Measurements from ENCODE around the gene ABCC4. TPM values are rescaled to one million over a fixed set of nuclear protein-coding genes. Genes with fewer than 3 reads are reported as not detected.

Gene ABCC4
- total and polyA plus RNA-seq, 8 donors, result 1.5 to 87.2 (median 29.7) TPM

- Histone ChIP-seq H3K36me3 (no peaks in the 10 kb centered on the region), H3K4me3 (no peak overlapping the region), H3K27me3 (no peaks in the 10 kb centered on the region), H3K27ac (peak overlapping the region in 4 of 5 donors; percentile 47 to 67 (median 52)), H3K9me3 (no peaks in the 10 kb centered on the region), H3K4me1 (peaks cover 0 to 8% (median 0%) of the 10 kb centered on the region in 4 donors)
- peak; percentile 56 to 91 for DNase-seq
- WGBS, 5 donors, result 33 to 55% (median 38%) methylated on average over 10 of the region's 10 CpGs
- intact Hi-C loops (cut with DNase I; ENCODE audit: low total_unique reads), result no loop called here
- TF ChIP-seq, protein P1, sequence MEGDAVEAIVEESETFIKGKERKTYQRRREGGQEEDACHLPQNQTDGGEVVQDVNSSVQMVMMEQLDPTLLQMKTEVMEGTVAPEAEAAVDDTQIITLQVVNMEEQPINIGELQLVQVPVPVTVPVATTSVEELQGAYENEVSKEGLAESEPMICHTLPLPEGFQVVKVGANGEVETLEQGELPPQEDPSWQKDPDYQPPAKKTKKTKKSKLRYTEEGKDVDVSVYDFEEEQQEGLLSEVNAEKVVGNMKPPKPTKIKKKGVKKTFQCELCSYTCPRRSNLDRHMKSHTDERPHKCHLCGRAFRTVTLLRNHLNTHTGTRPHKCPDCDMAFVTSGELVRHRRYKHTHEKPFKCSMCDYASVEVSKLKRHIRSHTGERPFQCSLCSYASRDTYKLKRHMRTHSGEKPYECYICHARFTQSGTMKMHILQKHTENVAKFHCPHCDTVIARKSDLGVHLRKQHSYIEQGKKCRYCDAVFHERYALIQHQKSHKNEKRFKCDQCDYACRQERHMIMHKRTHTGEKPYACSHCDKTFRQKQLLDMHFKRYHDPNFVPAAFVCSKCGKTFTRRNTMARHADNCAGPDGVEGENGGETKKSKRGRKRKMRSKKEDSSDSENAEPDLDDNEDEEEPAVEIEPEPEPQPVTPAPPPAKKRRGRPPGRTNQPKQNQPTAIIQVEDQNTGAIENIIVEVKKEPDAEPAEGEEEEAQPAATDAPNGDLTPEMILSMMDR (IDR thresholded peaks at IDR 0.05), result no peak
- peak in 2 of 3 donors; percentile 54 to 57 for TF ChIP-seq POLR2AphosphoS5 (IDR thresholded peaks at IDR 0.05)
These were observed 185.7 kb downstream of the ABCC4 start for GRCh38 chr13:95115525-95115924.

- Histone ChIP-seq H3K27ac (no peak overlapping the region), H3K27me3 (no peaks in the 10 kb centered on the region), H3K36me3 (no peaks in the 10 kb centered on the region), H3K4me1 (peaks cover 0 to 8% (median 0%) of the 10 kb centered on the region in 4 donors), H3K4me3 (no peak overlapping the region), H3K9me3 (no peaks in the 10 kb centered on the region)
- 85 to 93% (median 87%) methylated on average over 5 of the region's 5 CpGs for WGBS, 5 donors
- DNase-seq, result no peak
- TF ChIP-seq, protein P1 (IDR thresholded peaks at IDR 0.05), result no peak
- TF ChIP-seq POLR2A (IDR thresholded peaks at IDR 0.05), result no peak
- TF ChIP-seq POLR2AphosphoS5 (IDR thresholded peaks at IDR 0.05), result no peak
- no peak for TF ChIP-seq EP300 (IDR thresholded peaks at IDR 0.05)
- intact Hi-C loops (cut with DNase I; ENCODE audit: low total_unique reads), result no loop called here
These were observed 187.7 kb downstream of the ABCC4 start for GRCh38 chr13:95113601-95114000.

DNA sequence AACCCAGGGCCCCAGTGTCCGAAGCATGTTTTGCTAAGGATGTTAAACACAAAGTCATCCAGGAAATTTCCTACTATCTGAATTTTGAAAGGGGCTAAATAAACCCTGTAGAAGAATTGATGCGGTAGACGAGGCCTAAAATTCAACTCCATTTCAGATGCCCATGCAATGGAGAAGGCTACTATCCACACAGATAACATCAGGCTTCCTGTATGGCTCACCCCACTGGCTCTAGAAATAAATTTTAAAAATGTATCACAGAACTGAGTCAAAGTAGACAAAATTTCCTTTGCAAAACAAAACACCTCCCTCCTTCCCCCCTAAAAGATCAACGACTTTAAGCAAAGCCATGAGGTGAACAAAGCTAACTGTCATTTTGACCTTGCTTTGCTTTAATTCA lies 188.4 kb downstream of the ABCC4 start:
- intact Hi-C loops (cut with DNase I; ENCODE audit: low total_unique reads), result no loop called here
- peaks cover 0 to 8% (median 0%) of the 10 kb centered on the region in 4 donors for H3K4me1 ChIP-seq
- no peak for DNase-seq
- 87 to 94% (median 92%) methylated on average over 4 of the region's 4 CpGs for WGBS, 5 donors
- H3K27me3 ChIP-seq, result no peaks in the 10 kb centered on the region
- no peaks in the 10 kb centered on the region for H3K36me3 ChIP-seq
- no peak for TF ChIP-seq POLR2A (IDR thresholded peaks at IDR 0.05)
- TF ChIP-seq, protein P1 (IDR thresholded peaks at IDR 0.05), result no peak
- TF ChIP-seq EP300 (IDR thresholded peaks at IDR 0.05), result no peak
- no peak for TF ChIP-seq POLR2AphosphoS5 (IDR thresholded peaks at IDR 0.05)
- no peaks in the 10 kb centered on the region for H3K9me3 ChIP-seq
- H3K4me3 ChIP-seq, result no peak overlapping the region
- H3K27ac ChIP-seq, result no peak overlapping the region

- H3K27ac ChIP-seq, result no peak overlapping the region
- H3K4me3 ChIP-seq, result no peak overlapping the region
- TF ChIP-seq EP300 (IDR thresholded peaks at IDR 0.05) (no peak), POLR2A (IDR thresholded peaks at IDR 0.05) (no peak), POLR2AphosphoS5 (IDR thresholded peaks at IDR 0.05) (no peak)
- TF ChIP-seq, protein P1 (IDR thresholded peaks at IDR 0.05), result no peak
- no peaks in the 10 kb centered on the region for H3K27me3 ChIP-seq
- H3K36me3 ChIP-seq, result no peaks in the 10 kb centered on the region
- H3K4me1 ChIP-seq, result peaks cover 0 to under 1% (median 0%) of the 10 kb centered on the region in 4 donors
- DNase-seq, result no peak
- intact Hi-C loops (cut with DNase I; ENCODE audit: low total_unique reads), result no loop called here
- WGBS, 5 donors, result 77 to 87% (median 84%) methylated on average over 2 of the region's 2 CpGs
- no peaks in the 10 kb centered on the region for H3K9me3 ChIP-seq
These were observed 189.6 kb downstream of the ABCC4 start for GRCh38 chr13:95111608-95112007.

Data from stomach (tissue), 9 donors.